Measurements from ENCODE around the gene SPEM3.

SPEM3 gene

GRCh38 chr17:7475764-7476422 is 47.2 kb downstream of the SPEM3 start:
- Histone ChIP-seq H3F3A (ENCODE audit: insufficient read depth) (no peaks in the 10 kb centered on the region), H3K36me3 (ENCODE audit: low read length) (no peaks in the 10 kb centered on the region), H2AFZ (ENCODE audit: low read depth, low read length, severe bottlenecking) (no peak overlapping the region), H3K4me3 (ENCODE audit: insufficient read depth, low read length, poor library complexity, severe bottlenecking) (no peak overlapping the region), H3K9me2 (replicated peaks; ENCODE audit: insufficient read depth, low read length) (no peaks in the 10 kb centered on the region), H4K20me1 (ENCODE audit: low read depth, low read length) (no peaks in the 10 kb centered on the region), H3K79me2 (ENCODE audit: insufficient read depth, low read length) (no peaks in the 10 kb centered on the region), H3K27me3 (ENCODE audit: low read length) (no peaks in the 10 kb centered on the region), H3K27ac (ENCODE audit: low read depth, low read length) (no peak overlapping the region), H3K9ac (ENCODE audit: low read length) (no peak overlapping the region), H3K9me3 (ENCODE audit: insufficient read depth, low read length) (no peaks in the 10 kb centered on the region), H3K4me2 (ENCODE audit: low read depth, low read length, poor library complexity, severe bottlenecking) (no peak overlapping the region)
- TF ChIP-seq EZH2phosphoT487 (conservative IDR thresholded peaks at IDR 0.05; ENCODE audit: low read length) (no peak), CTCF (IDR thresholded peaks at IDR 0.05; ENCODE audit: insufficient read depth, low read length, poor library complexity, severe bottlenecking) (no peak)

GRCh38 chr17:7476494-7476893 is 47.8 kb downstream of the SPEM3 start:
- Histone ChIP-seq H3K4me2 (ENCODE audit: low read depth, low read length, poor library complexity, severe bottlenecking) (no peak overlapping the region), H3K4me3 (ENCODE audit: insufficient read depth, low read length, poor library complexity, severe bottlenecking) (no peak overlapping the region), H3F3A (ENCODE audit: insufficient read depth) (no peaks in the 10 kb centered on the region), H3K27ac (ENCODE audit: low read depth, low read length) (no peak overlapping the region), H3K9ac (ENCODE audit: low read length) (no peak overlapping the region), H3K79me2 (ENCODE audit: insufficient read depth, low read length) (no peaks in the 10 kb centered on the region), H3K36me3 (ENCODE audit: low read length) (no peaks in the 10 kb centered on the region), H3K27me3 (ENCODE audit: low read length) (no peaks in the 10 kb centered on the region), H3K9me3 (ENCODE audit: insufficient read depth, low read length) (no peaks in the 10 kb centered on the region), H2AFZ (ENCODE audit: low read depth, low read length, severe bottlenecking) (no peak overlapping the region), H3K9me2 (replicated peaks; ENCODE audit: insufficient read depth, low read length) (no peaks in the 10 kb centered on the region), H4K20me1 (ENCODE audit: low read depth, low read length) (no peaks in the 10 kb centered on the region)
- no peak for TF ChIP-seq EZH2phosphoT487 (conservative IDR thresholded peaks at IDR 0.05; ENCODE audit: low read length)
- TF ChIP-seq CTCF (IDR thresholded peaks at IDR 0.05; ENCODE audit: insufficient read depth, low read length, poor library complexity, severe bottlenecking) = no peak

- TF ChIP-seq CTCF (IDR thresholded peaks at IDR 0.05; ENCODE audit: insufficient read depth, low read length, poor library complexity, severe bottlenecking) (no peak), EZH2phosphoT487 (conservative IDR thresholded peaks at IDR 0.05; ENCODE audit: low read length) (no peak)
- H3F3A ChIP-seq (ENCODE audit: insufficient read depth) = no peaks in the 10 kb centered on the region
- H3K36me3 ChIP-seq (ENCODE audit: low read length) = no peaks in the 10 kb centered on the region
- no peaks in the 10 kb centered on the region for H3K9me2 ChIP-seq (replicated peaks; ENCODE audit: insufficient read depth, low read length)
- no peak overlapping the region for H3K4me3 ChIP-seq (ENCODE audit: insufficient read depth, low read length, poor library complexity, severe bottlenecking)
- H3K79me2 ChIP-seq (ENCODE audit: insufficient read depth, low read length) = no peaks in the 10 kb centered on the region
- no peak overlapping the region for H2AFZ ChIP-seq (ENCODE audit: low read depth, low read length, severe bottlenecking)
- H3K9me3 ChIP-seq (ENCODE audit: insufficient read depth, low read length) = no peaks in the 10 kb centered on the region
- no peak overlapping the region for H3K27ac ChIP-seq (ENCODE audit: low read depth, low read length)
- H3K27me3 ChIP-seq (ENCODE audit: low read length) = no peaks in the 10 kb centered on the region
- H3K4me2 ChIP-seq (ENCODE audit: low read depth, low read length, poor library complexity, severe bottlenecking) = no peak overlapping the region
- no peak overlapping the region for H3K9ac ChIP-seq (ENCODE audit: low read length)
- no peaks in the 10 kb centered on the region for H4K20me1 ChIP-seq (ENCODE audit: low read depth, low read length)
These were observed 48.3 kb downstream of the SPEM3 start for GRCh38 chr17:7476951-7477350.

All from SU-DHL-6 (cell line).